SK-N-SH (cell line): Measurements from ENCODE around the gene POGZ. TPM values are rescaled to one million over a fixed set of nuclear protein-coding genes. Genes with fewer than 3 reads are reported as not detected.

Experiments used
- CTCF ChIA-PET: fragments of 300-600, 350-600 bp; formaldehyde crosslinking; extraction: SDS; loops from one replicate; lab custom pipeline; 2021; lab: Yijun Ruan, JAX
- POLR2A ChIA-PET: fragments of 350-600 bp; sonication (Branson Sonifier 250); formaldehyde crosslinking; extraction: SDS; loops from one replicate; lab custom pipeline; 2020; ENCODE audit warnings: antibody characterized with exemption, inconsistent platforms; lab: Yijun Ruan, JAX
- DNase-seq: peaks from one replicate; pipeline ENCODE4 v3.0.0; 2012
- H2AFZ ChIP-seq: fragments of 200-600 bp; sonication (generic); 2 replicates; pipeline ENCODE4 v1.8.1; 2016; ENCODE audit warnings: antibody characterized with exemption, mild to moderate bottlenecking, low read depth
- H3F3A ChIP-seq: fragments of 200-600 bp; sonication (generic); replicated peaks from 2 replicates; pipeline ENCODE3; 2016; ENCODE audit warnings: antibody characterized with exemption, mild to moderate bottlenecking; ENCODE audit not compliant: insufficient read depth
- H3K27ac ChIP-seq, 2 experiments: fragments of 200-500 bp in 1 of 2; fragments of 200-600 bp in 1 of 2; sonication (Bioruptor generic) in 1 of 2; sonication (generic), shearing (Covaris generic) in 1 of 2; 2 replicates each; pipeline versions ENCODE4 v1.5.1 to v1.6.1; 2014 to 2016; ENCODE audit warnings: low read depth in 2 of 2, inconsistent platforms in 1 of 2, low read length in 1 of 2, mild to moderate bottlenecking in 1 of 2, mixed read lengths in 1 of 2
- H3K27me3 ChIP-seq: fragments of 200-600 bp; sonication (generic), shearing (Covaris generic); 2 replicates; pipeline ENCODE4 v1.6.1; 2016; ENCODE audit warnings: mixed run types; ENCODE audit not compliant: insufficient read depth
- H3K36me3 ChIP-seq, 2 experiments: fragments of 200-500 bp in 1 of 2; fragments of 200-600 bp in 1 of 2; sonication (Bioruptor generic) in 1 of 2; sonication (generic) in 1 of 2; replicated peaks in 1 of 2; 2 replicates each; pipeline versions ENCODE3 to v1.5.1; 2014 to 2016; ENCODE audit warnings: low read length in 1 of 2, mild to moderate bottlenecking in 1 of 2; ENCODE audit not compliant: insufficient read depth in 2 of 2, control insufficient read depth in 1 of 2
- H3K4me1 ChIP-seq, 2 experiments: fragments of 200-500 bp in 1 of 2; fragments of 200-600 bp in 1 of 2; sonication (Bioruptor generic) in 1 of 2; sonication (generic), shearing (Covaris generic) in 1 of 2; 2 replicates each; pipeline versions ENCODE4 v1.5.1 to v1.6.1; 2014 to 2016; ENCODE audit warnings: low read depth in 1 of 2, low read length in 1 of 2, mixed run types in 1 of 2; ENCODE audit not compliant: insufficient read depth in 2 of 2, control insufficient read depth in 1 of 2
- H3K4me2 ChIP-seq: fragments of 200-600 bp; sonication (generic), shearing (Covaris generic); 2 replicates; pipeline ENCODE4 v1.6.1; 2017; ENCODE audit warnings: mixed run types
- H3K4me3 ChIP-seq, 2 experiments: fragments of 200-500 bp in 1 of 2; fragments of 200-600 bp in 1 of 2; sonication (Bioruptor generic) in 1 of 2; sonication (generic), shearing (Covaris generic) in 1 of 2; 2 replicates each; pipeline versions ENCODE4 v1.5.1 to v1.8.1; 2014 to 2016; ENCODE audit warnings: low read depth in 2 of 2, inconsistent platforms in 1 of 2, low read length in 1 of 2, mild to moderate bottlenecking in 1 of 2, mixed read lengths in 1 of 2, moderate library complexity in 1 of 2
- H3K79me2 ChIP-seq: fragments of 200-600 bp; sonication (generic); 2 replicates; pipeline ENCODE4 v1.8.1; 2017; ENCODE audit warnings: mild to moderate bottlenecking; ENCODE audit not compliant: insufficient read depth
- H3K9ac ChIP-seq: fragments of 200-600 bp; sonication (generic); 2 replicates; pipeline ENCODE4 v1.6.1; 2017; ENCODE audit warnings: mixed run types
- H3K9me2 ChIP-seq: fragments of 200-600 bp; sonication (generic); 2 replicates; pipeline ENCODE4 v1.6.1; 2017; ENCODE audit warnings: mixed run types
- H3K9me3 ChIP-seq: fragments of 200-600 bp; sonication (generic); 2 replicates; pipeline ENCODE4 v1.6.1; 2017; ENCODE audit warnings: mixed run types, mild to moderate bottlenecking, moderate library complexity
- H4K20me1 ChIP-seq: fragments of 200-600 bp; sonication (generic); 2 replicates; pipeline ENCODE4 v1.6.1; 2017; ENCODE audit warnings: mild to moderate bottlenecking, mixed run types; ENCODE audit not compliant: insufficient read depth
- CHD2 ChIP-seq: fragments of 150-350 bp; IDR thresholded peaks from 2 replicates; pipeline ENCODE4 v1.6.1; 2018; ENCODE audit warnings: low read length; ENCODE audit not compliant: partially characterized antibody
- EZH2phosphoT487 ChIP-seq: fragments of 200-600 bp; sonication (generic); IDR thresholded peaks from 2 replicates; pipeline ENCODE4 v1.6.1; 2017; ENCODE audit warnings: low read depth, mixed run types, mild to moderate bottlenecking, antibody characterized with exemption, moderate library complexity, borderline replicate concordance
- FOXM1 ChIP-seq: IDR thresholded peaks from 2 replicates; pipeline ENCODE4 v1.4.0; 2012; ENCODE audit warnings: low read depth, mild to moderate bottlenecking
- GABPA ChIP-seq: IDR thresholded peaks from 2 replicates; pipeline ENCODE4 v1.4.0; 2012; ENCODE audit warnings: low read depth, mild to moderate bottlenecking
- GATA2 ChIP-seq: sonication (generic); formaldehyde crosslinking; IDR thresholded peaks from 2 replicates; pipeline ENCODE4 v1.5.0; 2020; ENCODE audit warnings: mild to moderate bottlenecking, missing genetic modification reagents
- JUND ChIP-seq: IDR thresholded peaks from 2 replicates; pipeline ENCODE4 v1.4.0; 2012
- MEF2A ChIP-seq: IDR thresholded peaks from 2 replicates; pipeline ENCODE4 v1.4.0; 2012; ENCODE audit warnings: low read depth, borderline replicate concordance
- NFIC ChIP-seq: IDR thresholded peaks from 2 replicates; pipeline ENCODE4 v1.4.0; 2012; ENCODE audit warnings: borderline replicate concordance
- POLR2AphosphoS5 ChIP-seq: IDR thresholded peaks from 2 replicates; pipeline ENCODE4 v1.6.1; 2012; ENCODE audit warnings: low read depth, low read length
- RAD21 ChIP-seq: IDR thresholded peaks from 2 replicates; pipeline ENCODE4 v1.6.1; 2012; ENCODE audit warnings: mild to moderate bottlenecking, low read length
- RFX5 ChIP-seq: IDR thresholded peaks from 2 replicates; pipeline ENCODE4 v1.6.1; 2012; ENCODE audit warnings: mild to moderate bottlenecking, improper control_type of control experiment, low read length
- RXRA ChIP-seq: IDR thresholded peaks from 2 replicates; pipeline ENCODE4 v1.4.0; 2012; ENCODE audit warnings: low read depth, mild to moderate bottlenecking, borderline replicate concordance
- SMC3 ChIP-seq: IDR thresholded peaks from 2 replicates; pipeline ENCODE4 v1.6.1; 2012; ENCODE audit warnings: low read depth, low read length, improper control_type of control experiment
- TEAD4 ChIP-seq: IDR thresholded peaks from 2 replicates; pipeline ENCODE4 v1.4.0; 2012; ENCODE audit warnings: mild to moderate bottlenecking, borderline replicate concordance; ENCODE audit not compliant: insufficient read depth
- YY1 ChIP-seq: IDR thresholded peaks from 2 replicates; pipeline ENCODE4 v1.4.0; 2012; ENCODE audit warnings: low read depth, mild to moderate bottlenecking
- whole genome bisulfite sequencing: methylation state at CpG from one replicate; pipeline ENCODE4 v1.1.6; 2017; ENCODE audit warnings: low lambda C conversion rate; 5-methylcytosine and 5-hydroxymethylcytosine counted together
- polyA plus RNA-seq, 3 experiments: library from polyadenylated mRNA; depleted of rRNA; stranded (reverse); fragments of >200 nt; gene quantifications; 2 replicates each; pipeline ENCODE4 v1.2.3, GENCODE V29; 2012
- TF ChIP-seq, protein P1 (sequence below): IDR thresholded peaks from 2 replicates; pipeline ENCODE4 v1.6.1; 2012; ENCODE audit warnings: mild to moderate bottlenecking, low read depth, low read length, moderate library complexity
- TF ChIP-seq, protein P2 (sequence below): fragments of 150-350 bp; IDR thresholded peaks from 2 replicates; pipeline ENCODE4 v1.6.1; 2016; ENCODE audit warnings: mild to moderate bottlenecking, low read depth, low read length
- TF ChIP-seq, protein P3 (sequence below): IDR thresholded peaks from 2 replicates; pipeline ENCODE4 v1.4.0; 2012; ENCODE audit warnings: low read depth
- TF ChIP-seq, protein P4 (sequence below): fragments of 150-350 bp; IDR thresholded peaks from 2 replicates; pipeline ENCODE4 v1.6.1; 2017; ENCODE audit warnings: antibody characterized with exemption, low read length, low read depth, borderline replicate concordance
- TF ChIP-seq, protein P5 (sequence below): IDR thresholded peaks from 2 replicates; pipeline ENCODE4 v1.4.0; 2012; ENCODE audit warnings: low read depth, borderline replicate concordance
- TF ChIP-seq, protein P6 (sequence below): IDR thresholded peaks from 2 replicates; pipeline ENCODE4; 2012

The POGZ gene
- polyA plus RNA-seq, 1 of the 3 experiments (the other 2 are of a cell fraction) = 23.9 TPM

DNA sequence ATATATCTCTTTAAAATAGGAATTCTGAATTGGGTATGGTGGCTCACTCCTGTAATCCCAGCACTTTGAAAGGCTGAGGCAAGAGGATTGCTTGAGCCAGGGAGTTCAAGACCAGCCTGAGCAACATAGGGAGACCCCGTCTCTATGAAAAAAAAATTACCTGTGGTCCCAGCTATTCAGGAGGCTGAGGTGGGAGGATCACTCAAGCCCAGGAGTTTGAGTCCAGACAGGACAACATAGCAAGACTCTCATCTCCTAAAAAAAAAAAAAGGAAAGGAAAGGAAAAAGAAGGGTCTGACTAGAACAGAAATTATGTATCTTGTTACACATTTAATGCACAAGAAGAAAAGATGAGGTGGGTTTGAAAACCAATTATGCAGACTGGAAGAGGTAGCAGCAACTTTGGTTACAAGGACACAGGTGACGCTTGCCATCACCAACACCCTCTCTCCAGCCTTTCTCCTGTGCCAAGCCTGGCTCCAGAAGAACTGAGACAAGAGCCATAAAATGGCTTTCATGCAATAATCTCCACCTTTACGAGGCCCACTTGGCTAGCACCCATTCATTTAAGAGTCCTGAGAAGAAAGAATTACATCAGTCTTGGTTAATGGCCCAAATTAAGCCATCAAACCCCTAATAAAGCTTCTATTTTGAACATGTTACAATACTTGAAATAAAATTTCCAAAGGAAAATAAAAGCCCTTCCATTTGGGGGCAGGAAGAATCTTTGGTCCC lies 82.0 kb downstream of the POGZ start (continued):
- TF ChIP-seq, protein P1, sequence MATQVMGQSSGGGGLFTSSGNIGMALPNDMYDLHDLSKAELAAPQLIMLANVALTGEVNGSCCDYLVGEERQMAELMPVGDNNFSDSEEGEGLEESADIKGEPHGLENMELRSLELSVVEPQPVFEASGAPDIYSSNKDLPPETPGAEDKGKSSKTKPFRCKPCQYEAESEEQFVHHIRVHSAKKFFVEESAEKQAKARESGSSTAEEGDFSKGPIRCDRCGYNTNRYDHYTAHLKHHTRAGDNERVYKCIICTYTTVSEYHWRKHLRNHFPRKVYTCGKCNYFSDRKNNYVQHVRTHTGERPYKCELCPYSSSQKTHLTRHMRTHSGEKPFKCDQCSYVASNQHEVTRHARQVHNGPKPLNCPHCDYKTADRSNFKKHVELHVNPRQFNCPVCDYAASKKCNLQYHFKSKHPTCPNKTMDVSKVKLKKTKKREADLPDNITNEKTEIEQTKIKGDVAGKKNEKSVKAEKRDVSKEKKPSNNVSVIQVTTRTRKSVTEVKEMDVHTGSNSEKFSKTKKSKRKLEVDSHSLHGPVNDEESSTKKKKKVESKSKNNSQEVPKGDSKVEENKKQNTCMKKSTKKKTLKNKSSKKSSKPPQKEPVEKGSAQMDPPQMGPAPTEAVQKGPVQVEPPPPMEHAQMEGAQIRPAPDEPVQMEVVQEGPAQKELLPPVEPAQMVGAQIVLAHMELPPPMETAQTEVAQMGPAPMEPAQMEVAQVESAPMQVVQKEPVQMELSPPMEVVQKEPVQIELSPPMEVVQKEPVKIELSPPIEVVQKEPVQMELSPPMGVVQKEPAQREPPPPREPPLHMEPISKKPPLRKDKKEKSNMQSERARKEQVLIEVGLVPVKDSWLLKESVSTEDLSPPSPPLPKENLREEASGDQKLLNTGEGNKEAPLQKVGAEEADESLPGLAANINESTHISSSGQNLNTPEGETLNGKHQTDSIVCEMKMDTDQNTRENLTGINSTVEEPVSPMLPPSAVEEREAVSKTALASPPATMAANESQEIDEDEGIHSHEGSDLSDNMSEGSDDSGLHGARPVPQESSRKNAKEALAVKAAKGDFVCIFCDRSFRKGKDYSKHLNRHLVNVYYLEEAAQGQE = no peak
- no peak for TF ChIP-seq YY1
- no peak for TF ChIP-seq RAD21
- TF ChIP-seq, protein P2, sequence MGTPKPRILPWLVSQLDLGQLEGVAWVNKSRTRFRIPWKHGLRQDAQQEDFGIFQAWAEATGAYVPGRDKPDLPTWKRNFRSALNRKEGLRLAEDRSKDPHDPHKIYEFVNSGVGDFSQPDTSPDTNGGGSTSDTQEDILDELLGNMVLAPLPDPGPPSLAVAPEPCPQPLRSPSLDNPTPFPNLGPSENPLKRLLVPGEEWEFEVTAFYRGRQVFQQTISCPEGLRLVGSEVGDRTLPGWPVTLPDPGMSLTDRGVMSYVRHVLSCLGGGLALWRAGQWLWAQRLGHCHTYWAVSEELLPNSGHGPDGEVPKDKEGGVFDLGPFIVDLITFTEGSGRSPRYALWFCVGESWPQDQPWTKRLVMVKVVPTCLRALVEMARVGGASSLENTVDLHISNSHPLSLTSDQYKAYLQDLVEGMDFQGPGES = no peak
- no peak for TF ChIP-seq MEF2A
- no peak for TF ChIP-seq FOXM1
- TF ChIP-seq GATA2 = no peak
- no peak for TF ChIP-seq SMC3

DNA sequence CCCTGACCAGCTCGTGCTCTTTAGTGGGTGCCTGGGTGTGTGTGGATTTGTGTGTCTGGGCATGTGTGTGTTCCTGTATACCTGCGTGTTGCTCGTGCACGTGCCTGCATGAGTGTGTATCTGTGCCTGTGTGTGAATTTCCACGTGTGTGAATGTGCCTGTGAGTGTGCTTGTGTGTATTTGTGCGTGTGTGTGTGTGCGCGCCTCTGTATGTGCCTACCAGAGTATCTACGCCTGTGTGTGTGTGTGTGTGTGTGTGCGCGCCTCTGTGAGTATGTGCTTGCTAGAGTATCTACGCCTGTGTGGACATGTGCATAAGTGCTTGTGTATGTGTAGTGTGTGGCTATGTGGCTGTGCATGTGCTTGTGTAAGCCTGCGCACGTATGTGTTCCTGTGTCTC lies 86.1 kb downstream of the POGZ start:
- DNase-seq = no peak
- no peak overlapping the region for H3K27ac ChIP-seq
- no peak overlapping the region for H2AFZ ChIP-seq
- no peak for TF ChIP-seq GATA2
- TF ChIP-seq, protein P3, sequence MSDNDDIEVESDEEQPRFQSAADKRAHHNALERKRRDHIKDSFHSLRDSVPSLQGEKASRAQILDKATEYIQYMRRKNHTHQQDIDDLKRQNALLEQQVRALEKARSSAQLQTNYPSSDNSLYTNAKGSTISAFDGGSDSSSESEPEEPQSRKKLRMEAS = no peak
- no peak for TF ChIP-seq CHD2
- no peak for TF ChIP-seq YY1
- no peak for TF ChIP-seq RXRA
- TF ChIP-seq, protein P4, sequence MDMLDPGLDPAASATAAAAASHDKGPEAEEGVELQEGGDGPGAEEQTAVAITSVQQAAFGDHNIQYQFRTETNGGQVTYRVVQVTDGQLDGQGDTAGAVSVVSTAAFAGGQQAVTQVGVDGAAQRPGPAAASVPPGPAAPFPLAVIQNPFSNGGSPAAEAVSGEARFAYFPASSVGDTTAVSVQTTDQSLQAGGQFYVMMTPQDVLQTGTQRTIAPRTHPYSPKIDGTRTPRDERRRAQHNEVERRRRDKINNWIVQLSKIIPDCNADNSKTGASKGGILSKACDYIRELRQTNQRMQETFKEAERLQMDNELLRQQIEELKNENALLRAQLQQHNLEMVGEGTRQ = no peak
- TF ChIP-seq FOXM1 = no peak
- no peak for TF ChIP-seq POLR2AphosphoS5
- TF ChIP-seq TEAD4 = no peak
- TF ChIP-seq, protein P5, sequence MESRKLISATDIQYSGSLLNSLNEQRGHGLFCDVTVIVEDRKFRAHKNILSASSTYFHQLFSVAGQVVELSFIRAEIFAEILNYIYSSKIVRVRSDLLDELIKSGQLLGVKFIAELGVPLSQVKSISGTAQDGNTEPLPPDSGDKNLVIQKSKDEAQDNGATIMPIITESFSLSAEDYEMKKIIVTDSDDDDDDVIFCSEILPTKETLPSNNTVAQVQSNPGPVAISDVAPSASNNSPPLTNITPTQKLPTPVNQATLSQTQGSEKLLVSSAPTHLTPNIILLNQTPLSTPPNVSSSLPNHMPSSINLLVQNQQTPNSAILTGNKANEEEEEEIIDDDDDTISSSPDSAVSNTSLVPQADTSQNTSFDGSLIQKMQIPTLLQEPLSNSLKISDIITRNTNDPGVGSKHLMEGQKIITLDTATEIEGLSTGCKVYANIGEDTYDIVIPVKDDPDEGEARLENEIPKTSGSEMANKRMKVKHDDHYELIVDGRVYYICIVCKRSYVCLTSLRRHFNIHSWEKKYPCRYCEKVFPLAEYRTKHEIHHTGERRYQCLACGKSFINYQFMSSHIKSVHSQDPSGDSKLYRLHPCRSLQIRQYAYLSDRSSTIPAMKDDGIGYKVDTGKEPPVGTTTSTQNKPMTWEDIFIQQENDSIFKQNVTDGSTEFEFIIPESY = no peak
- TF ChIP-seq JUND = no peak
- TF ChIP-seq NFIC = no peak
- no peak for TF ChIP-seq GABPA
- no peak for TF ChIP-seq EZH2phosphoT487
- no peak for TF ChIP-seq RFX5
- TF ChIP-seq, protein P6, sequence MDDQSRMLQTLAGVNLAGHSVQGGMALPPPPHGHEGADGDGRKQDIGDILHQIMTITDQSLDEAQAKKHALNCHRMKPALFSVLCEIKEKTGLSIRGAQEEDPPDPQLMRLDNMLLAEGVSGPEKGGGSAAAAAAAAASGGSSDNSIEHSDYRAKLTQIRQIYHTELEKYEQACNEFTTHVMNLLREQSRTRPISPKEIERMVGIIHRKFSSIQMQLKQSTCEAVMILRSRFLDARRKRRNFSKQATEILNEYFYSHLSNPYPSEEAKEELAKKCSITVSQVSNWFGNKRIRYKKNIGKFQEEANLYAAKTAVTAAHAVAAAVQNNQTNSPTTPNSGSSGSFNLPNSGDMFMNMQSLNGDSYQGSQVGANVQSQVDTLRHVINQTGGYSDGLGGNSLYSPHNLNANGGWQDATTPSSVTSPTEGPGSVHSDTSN = no peak
- no peak overlapping the region for H3K4me3 ChIP-seq
- H3K9me3 ChIP-seq = no peaks in the 10 kb centered on the region
- POLR2A ChIA-PET = no interaction called here
- CTCF ChIA-PET = interaction anchor here (0.8 kb wide), 1 partner anchor 72 kb away, joined by 3 read pairs; no protein-coding TSS in a partner anchor
- peaks cover 0 to 15% of the 10 kb centered on the region in 2 experiments; a peak in 1 of 4 replicates for H3K4me1 ChIP-seq
- 90% methylated on average over 12 of the region's 14 CpGs for WGBS
- no peaks in the 10 kb centered on the region for H3K9me2 ChIP-seq
- H3K4me2 ChIP-seq = no peak overlapping the region
- H3K79me2 ChIP-seq = no peaks in the 10 kb centered on the region
- H3K9ac ChIP-seq = no peak overlapping the region
- no peaks in the 10 kb centered on the region for H4K20me1 ChIP-seq
- no peaks in the 10 kb centered on the region for H3F3A ChIP-seq
- H3K27me3 ChIP-seq = no peaks in the 10 kb centered on the region
- no peaks in the 10 kb centered on the region for H3K36me3 ChIP-seq
